GM21717 (cell line): ENCODE results near the gene GATA5.

Source experiments
- ATAC-seq: cut with Tn5 transposase; IDR thresholded peaks from one replicate; pipeline ENCODE4 v1.9.1; 2021; ENCODE audit warnings: mild to moderate bottlenecking, moderate library complexity; ENCODE audit not compliant: unreplicated experiment

The GATA5 gene

GRCh38 chr20:62473717-62474603, 1.8 kb downstream of the GATA5 start:
- ATAC-seq, result no peak

GRCh38 chr20:62472941-62473585, 2.7 kb downstream of the GATA5 start:
- no peak for ATAC-seq

GRCh38 chr20:62472138-62472940, 3.5 kb downstream of the GATA5 start:
- ATAC-seq, result no peak

DNA sequence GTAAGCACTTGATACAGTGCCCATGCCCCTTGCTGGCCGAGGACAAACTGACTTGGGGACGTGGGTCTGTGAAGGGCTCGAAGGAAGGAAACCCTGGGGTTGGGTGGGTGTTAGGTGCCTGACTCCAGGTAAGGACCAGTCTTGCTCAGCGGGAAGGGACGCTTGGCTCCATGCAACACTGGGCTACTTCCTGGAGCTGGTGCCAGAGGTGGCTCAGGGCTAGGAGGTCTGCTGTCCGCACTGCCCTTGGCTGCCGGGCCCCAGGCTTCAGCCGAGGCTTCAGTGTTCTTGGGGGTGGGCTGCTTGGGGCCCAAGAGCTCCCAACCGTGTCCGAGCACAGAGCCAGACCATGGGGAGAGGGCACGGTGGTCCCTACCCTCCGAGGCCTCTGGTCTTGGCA, 5.3 kb downstream of the GATA5 start:
- no peak for ATAC-seq

GRCh38 chr20:62470001-62470400, 5.8 kb downstream of the GATA5 start:
- no peak for ATAC-seq

DNA sequence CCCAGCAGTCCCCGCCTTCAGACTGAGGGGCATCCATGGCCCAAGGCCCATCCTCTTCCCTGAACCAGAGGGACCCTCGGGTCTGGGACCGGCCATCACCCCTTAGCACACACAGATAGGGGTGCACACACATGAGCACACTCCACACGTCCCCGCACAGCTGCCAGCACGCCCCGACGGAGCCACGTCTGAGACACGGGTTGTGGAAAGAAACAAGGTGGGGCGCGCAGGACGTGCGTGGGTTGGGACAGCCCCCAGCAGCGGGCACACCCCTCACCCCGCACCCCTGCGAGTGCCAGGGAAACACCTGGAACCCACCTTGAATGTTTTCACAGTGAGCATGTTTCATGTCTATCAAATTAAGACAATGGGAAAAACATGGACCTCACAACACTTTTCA, 6.4 kb downstream of the GATA5 start:
- ATAC-seq, result no peak

- ATAC-seq, result no peak
Observed at GRCh38 chr20:62466806-62467537, 8.8 kb downstream of the GATA5 start.

- ATAC-seq, result no peak
Observed at GRCh38 chr20:62466072-62466760, 9.6 kb downstream of the GATA5 start.

DNA sequence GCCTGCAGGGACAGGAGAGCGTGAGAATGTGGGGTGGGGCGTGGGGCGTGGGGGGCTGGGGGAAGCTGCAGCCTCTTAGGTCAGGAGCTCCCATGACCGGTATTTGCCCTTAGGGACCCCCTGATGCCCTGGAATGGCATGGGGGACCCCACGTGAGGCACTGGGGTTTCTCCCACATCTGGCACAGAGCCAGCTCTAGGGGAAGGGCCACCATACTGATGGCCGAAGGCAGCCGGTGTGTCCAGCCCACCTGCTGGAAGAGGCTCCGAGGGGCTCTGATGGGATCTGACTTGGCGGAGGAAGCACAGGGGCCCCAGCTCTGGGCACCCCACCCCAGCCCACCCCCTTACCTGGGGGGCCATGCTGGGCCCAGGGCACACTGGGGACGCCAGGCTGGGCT, 10.8 kb downstream of the GATA5 start:
- ATAC-seq, result no peak

DNA sequence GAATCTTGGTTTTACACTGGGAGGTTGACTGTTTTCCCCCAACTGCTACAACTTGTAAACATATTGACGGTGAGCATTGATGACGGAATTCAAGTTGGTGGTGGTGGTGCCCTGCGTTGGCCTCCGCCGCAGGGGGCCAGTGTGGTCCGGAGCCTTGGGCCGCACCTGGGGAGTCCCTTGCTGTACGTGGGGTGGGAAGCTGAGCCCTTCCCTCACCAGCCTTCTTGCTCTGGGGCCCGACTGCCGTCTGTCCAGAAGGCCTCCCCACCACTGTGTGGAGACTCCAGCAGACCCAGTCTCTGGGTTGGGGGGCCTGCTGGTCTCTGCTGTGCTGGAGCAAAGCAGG, 11.4 kb downstream of the GATA5 start:
- no peak for ATAC-seq

DNA sequence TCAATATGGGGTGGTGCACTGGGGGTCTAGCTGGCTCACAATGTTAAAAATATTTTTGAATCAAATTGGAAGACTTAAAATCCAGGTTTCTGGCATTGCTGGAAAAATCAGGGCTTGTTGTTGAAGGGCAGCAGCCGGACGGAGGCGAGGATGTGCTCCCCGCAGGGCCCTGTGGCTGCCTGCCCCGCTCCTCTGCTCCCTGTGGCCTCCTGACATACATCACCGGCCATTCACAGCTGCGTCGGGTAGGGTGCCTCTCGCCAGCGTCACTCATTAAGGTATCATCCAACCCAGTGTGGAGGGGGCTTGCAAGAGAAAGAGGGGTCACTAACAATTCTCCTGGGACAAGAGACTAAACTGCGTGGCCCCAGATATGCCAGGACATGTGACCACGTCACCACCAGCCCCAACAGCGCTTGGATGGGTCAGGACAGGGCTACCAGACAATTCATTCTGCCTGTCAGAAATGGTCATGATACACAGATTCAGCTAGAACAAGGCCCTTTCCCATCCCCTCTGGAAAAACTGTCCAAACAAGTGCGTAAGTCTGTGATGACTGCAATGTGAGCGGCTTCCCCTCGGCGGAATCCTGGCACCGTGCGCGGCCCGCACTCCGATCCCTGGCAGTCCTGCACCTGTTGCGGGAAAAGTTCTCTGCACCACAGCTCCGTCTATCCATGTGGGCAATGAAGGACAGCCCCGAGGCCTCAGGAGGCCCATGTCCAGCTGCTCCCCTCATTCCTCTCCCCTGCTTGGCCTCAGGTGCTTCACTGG, 12.0 kb downstream of the GATA5 start:
- no peak for ATAC-seq

DNA sequence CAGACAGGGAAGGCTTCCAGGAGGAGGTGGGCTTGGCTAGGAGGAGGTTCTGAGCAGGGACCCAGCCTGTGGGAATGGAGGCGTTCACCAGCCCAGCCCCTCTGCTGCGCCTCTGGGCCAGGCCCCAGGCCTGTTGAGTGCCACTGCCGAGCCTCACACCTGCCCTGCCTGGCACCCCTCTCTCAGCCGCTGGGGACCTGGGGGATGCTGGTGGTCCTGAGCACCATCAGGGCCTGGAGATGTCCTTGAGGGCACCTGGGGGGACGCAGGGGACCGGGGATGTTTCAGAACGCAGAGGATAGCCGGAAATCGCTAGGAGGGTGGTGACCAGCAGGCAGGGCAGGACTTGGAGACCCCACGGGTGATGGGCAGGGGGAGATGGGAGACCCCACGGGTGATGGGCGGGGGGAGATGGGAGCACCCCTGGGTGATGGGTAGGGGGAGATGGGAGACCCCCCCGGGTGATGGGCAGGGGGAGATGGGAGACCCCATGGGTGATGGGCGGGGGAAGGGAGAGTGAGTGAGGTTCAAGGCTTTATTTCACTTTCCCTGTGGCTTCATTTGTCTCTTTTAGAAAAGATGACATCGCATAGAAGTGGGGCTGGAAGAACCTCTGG, 12.7 kb downstream of the GATA5 start:
- ATAC-seq, result no peak

GRCh38 chr20:62461834-62462233, 14.0 kb downstream of the GATA5 start:
- no peak for ATAC-seq

GRCh38 chr20:62461157-62461556, 14.6 kb downstream of the GATA5 start:
- no peak for ATAC-seq

GRCh38 chr20:62460678-62461077, 15.1 kb downstream of the GATA5 start:
- no peak for ATAC-seq

- ATAC-seq, result no peak
Observed at GRCh38 chr20:62459488-62459887, 16.3 kb downstream of the GATA5 start.

DNA sequence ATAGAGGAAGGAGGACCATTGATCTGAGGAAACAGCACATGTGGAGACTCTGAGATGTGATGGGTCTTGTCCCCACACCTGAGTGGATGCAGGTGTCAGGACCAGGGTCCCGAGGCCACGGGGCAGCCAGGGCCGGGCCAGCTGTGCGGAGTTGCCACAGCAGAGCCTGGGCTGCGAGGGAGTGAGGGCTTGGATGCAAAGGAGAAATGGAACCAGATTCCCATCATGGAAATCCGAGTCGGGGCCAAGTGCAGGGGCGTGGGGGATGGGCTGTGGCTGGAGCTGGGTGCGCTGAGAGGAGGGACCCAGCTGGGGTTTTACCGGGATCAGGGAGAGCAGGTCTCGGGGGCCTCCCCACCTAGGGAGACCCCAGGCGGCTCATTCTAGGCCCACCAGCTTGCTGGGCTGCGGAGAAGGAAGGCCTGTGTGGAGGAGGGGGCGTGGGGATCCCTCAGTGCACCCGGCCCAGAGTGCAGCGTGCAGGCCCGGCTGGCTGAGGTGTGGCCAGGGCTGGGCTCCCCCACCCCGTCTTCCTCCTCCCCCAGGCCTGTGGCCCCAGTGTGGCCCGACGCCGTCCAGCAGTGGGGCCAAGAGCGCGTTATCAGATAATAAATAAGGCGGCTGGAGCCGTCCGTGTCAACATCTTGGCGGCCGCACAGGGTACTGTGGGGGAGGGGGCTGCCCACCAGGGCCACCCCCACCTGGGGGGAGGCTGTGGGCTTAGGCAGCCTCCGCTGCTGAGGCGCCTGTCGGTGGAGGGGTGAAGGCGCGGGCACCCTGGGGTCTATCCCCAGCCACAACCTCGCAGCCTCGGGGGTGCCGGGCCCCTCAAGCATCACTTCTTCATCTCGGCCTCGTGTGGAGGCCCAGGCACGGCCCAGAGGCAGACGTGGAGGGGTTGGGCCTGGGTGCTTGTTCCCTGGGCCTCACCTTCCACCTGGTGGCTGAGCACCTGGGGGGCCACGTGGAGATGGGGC, 17.2 kb downstream of the GATA5 start:
- ATAC-seq, result no peak

- no peak for ATAC-seq
Observed at GRCh38 chr20:62457831-62458230, 18.0 kb downstream of the GATA5 start.
